ENCODE results near the gene MTARC2. TPM values are rescaled to one million over a fixed set of nuclear protein-coding genes. Genes with fewer than 3 reads are reported as not detected.

Gene MTARC2
- polyA plus RNA-seq, 1 experiment: 2.9 TPM

DNA sequence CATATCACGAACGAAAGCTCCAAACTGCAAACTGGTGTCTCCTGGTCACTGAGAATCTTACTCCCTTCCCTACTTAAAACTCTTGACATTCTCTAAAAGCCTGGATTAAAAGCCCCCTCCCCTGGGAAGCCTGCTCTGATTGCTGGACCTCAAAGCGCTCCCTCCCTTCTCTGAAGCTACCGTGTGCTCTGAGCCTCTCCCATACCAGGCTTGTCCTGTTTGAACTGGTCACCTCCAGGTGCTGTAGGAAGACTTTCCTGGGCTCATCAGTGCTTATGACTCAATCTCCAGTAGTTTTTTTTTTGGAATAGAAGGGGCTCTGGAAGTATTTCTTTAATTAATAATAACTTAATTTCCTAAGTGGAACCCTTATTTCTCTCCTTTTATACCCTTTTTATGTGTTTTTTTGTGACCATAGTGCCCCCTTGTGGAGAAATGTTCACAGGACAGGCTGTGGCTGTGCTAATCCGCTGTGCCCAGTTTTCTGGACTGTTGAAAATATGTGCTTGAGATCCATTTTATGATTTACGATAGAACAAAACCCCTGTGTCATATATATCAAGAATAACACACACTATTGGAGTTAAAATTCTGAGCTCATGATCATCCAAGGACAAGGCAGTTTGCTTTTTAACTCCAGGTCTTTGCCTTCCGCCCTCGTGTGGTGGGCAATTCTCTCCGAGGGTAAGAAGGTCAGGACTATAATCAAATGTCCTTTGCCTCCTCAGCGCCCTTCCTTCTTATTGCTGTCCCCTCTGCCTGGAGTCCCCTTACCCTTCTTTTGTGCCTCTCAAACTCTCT is 55.5 kb downstream of the MTARC2 start:
- H3K4me3 ChIP-seq (ENCODE audit: low read depth, low read length): no peak overlapping the region
- DNase-seq (ENCODE audit: low read depth, low spot score): no peak
- H3K27ac ChIP-seq (ENCODE audit: low read depth, low read length): peak overlapping the region; percentile 39
- TF ChIP-seq CTCF (IDR thresholded peaks at IDR 0.05; ENCODE audit: low read depth, low read length): peak; percentile 61
- ChIA-PET CTCF (interaction anchor here (0.5 to 2.2 kb wide), 26 partner anchors 8 to 632 kb away, joined by 3 to 17 read pairs (median 4); partner anchors contain the start of gene MTARC1), POLR2A (no interaction called here)
- H3K9me3 ChIP-seq (ENCODE audit: control insufficient read depth, insufficient read depth, low read length): no peaks in the 10 kb centered on the region
- H3K27me3 ChIP-seq (ENCODE audit: control insufficient read depth, insufficient read depth, low read length): peaks cover 6% of the 10 kb centered on the region

DNA sequence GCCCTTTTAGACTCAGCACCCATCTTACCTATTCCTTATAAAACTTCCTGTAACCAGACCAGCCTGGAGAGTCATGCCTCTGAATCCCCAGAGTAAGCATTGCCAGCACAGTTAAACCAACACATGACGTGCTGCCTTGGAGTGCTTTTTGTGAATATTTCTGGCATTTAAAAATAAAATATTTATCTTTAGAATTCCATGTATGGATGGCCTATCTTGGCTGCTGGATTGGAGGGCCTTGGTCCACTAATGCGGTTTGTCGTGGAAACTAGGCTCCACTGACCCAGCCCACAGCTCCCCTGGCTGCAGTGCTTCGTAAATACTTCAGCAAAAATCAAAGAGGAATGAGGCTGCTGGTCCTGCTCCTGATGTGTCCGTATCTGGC is 56.1 kb downstream of the MTARC2 start:
- Histone ChIP-seq H3K27ac (ENCODE audit: low read depth, low read length) (peak overlapping the region; percentile 39), H3K9me3 (ENCODE audit: control insufficient read depth, insufficient read depth, low read length) (no peaks in the 10 kb centered on the region), H3K4me3 (ENCODE audit: low read depth, low read length) (no peak overlapping the region), H3K27me3 (ENCODE audit: control insufficient read depth, insufficient read depth, low read length) (peaks cover 6% of the 10 kb centered on the region)
- ChIA-PET CTCF (interaction anchor here (0.6 to 2.2 kb wide), 25 partner anchors 9 to 631 kb away, joined by 3 to 17 read pairs (median 4); partner anchors contain the start of gene MTARC1), POLR2A (interaction anchor here (0.7 kb wide), 1 partner anchor 442 kb away, joined by 3 read pairs; no protein-coding TSS in a partner anchor)
- DNase-seq (ENCODE audit: low read depth, low spot score): peak; percentile 34
- TF ChIP-seq CTCF (IDR thresholded peaks at IDR 0.05; ENCODE audit: low read depth, low read length): peak; percentile 54

DNA sequence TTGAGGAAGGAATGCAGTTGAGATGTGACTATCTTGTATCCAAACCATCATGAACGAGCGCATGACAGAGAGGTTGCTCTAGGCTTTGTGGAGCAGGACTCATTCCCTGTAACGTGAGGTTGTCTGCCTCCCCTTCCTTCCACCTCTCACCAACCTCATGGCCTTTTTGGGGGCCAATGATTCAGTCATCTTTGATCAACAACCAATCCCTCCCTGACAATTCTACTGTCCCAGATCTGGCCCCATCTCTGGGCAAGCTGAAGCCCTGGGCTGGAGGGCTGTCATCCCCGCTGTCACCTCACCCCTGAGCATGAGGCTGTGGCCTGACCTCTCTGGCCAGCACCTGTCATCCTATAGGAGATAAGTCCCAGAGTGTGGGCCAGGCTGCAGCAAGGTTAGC is 58.3 kb downstream of the MTARC2 start:
- no peak for DNase-seq (ENCODE audit: low read depth, low spot score)
- H3K4me3 ChIP-seq (ENCODE audit: low read depth, low read length): no peak overlapping the region
- POLR2A ChIA-PET: no interaction called here
- H3K27me3 ChIP-seq (ENCODE audit: control insufficient read depth, insufficient read depth, low read length): peaks cover 6% of the 10 kb centered on the region
- CTCF ChIA-PET: interaction anchor here (1.4 kb wide), 1 partner anchor 30 kb away, joined by 3 read pairs; no protein-coding TSS in a partner anchor
- TF ChIP-seq CTCF (IDR thresholded peaks at IDR 0.05; ENCODE audit: low read depth, low read length): no peak
- H3K9me3 ChIP-seq (ENCODE audit: control insufficient read depth, insufficient read depth, low read length): no peaks in the 10 kb centered on the region
- H3K27ac ChIP-seq (ENCODE audit: low read depth, low read length): no peak overlapping the region

GRCh38 chr1:220807726-220808125 is 59.6 kb downstream of the MTARC2 start:
- Histone ChIP-seq H3K27ac (ENCODE audit: low read depth, low read length) (no peak overlapping the region), H3K9me3 (ENCODE audit: control insufficient read depth, insufficient read depth, low read length) (no peaks in the 10 kb centered on the region), H3K4me3 (ENCODE audit: low read depth, low read length) (no peak overlapping the region), H3K27me3 (ENCODE audit: control insufficient read depth, insufficient read depth, low read length) (peaks cover 6% of the 10 kb centered on the region)
- no peak for TF ChIP-seq CTCF (IDR thresholded peaks at IDR 0.05; ENCODE audit: low read depth, low read length)
- POLR2A ChIA-PET: interaction anchor here (0.6 kb wide), 1 partner anchor 71 kb away, joined by 3 read pairs; the partner anchor contains the start of gene HLX
- DNase-seq (ENCODE audit: low read depth, low spot score): no peak
- CTCF ChIA-PET: no interaction called here

Data from AG04450 (cell line).